MM.1S (cell line): Measurements from ENCODE around the gene TMEM170A.

Experiments
- EZH2phosphoT487 ChIP-seq: fragments of 300-600 bp; sonication (generic); IDR thresholded peaks from 2 replicates; pipeline ENCODE4 v1.6.1; 2018; ENCODE audit warnings: antibody characterized with exemption, low read length
- TF ChIP-seq, protein P1 (sequence below): fragments of 300-600 bp; sonication (generic); IDR thresholded peaks from 2 replicates; pipeline ENCODE4 v1.5.1; 2016; ENCODE audit warnings: antibody characterized with exemption, low read length, mixed read lengths

DNA sequence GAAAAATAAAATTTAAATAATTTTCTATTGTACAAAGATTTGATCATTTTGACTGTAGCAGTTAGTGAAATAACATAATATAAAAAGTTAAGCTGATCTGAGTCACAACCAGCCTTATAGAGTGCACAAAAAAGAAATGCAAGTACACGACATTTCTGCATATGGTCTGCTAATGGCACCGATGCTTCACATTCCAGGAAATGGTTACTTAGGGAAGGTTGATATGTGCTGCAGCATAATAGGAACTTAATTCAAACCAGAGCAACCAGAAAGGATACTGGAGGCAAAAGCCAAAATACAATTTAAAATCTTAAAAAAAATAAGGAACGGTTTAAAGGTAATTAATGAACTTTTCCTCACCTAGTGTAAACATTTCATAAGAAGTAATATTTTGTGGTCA lies 21.2 kb downstream of the TMEM170A start:
- TF ChIP-seq, protein P1, sequence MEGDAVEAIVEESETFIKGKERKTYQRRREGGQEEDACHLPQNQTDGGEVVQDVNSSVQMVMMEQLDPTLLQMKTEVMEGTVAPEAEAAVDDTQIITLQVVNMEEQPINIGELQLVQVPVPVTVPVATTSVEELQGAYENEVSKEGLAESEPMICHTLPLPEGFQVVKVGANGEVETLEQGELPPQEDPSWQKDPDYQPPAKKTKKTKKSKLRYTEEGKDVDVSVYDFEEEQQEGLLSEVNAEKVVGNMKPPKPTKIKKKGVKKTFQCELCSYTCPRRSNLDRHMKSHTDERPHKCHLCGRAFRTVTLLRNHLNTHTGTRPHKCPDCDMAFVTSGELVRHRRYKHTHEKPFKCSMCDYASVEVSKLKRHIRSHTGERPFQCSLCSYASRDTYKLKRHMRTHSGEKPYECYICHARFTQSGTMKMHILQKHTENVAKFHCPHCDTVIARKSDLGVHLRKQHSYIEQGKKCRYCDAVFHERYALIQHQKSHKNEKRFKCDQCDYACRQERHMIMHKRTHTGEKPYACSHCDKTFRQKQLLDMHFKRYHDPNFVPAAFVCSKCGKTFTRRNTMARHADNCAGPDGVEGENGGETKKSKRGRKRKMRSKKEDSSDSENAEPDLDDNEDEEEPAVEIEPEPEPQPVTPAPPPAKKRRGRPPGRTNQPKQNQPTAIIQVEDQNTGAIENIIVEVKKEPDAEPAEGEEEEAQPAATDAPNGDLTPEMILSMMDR: no peak
- TF ChIP-seq EZH2phosphoT487: no peak
